ENCODE measurements around the gene RUBCN.
"Not testable (repeated sequence)": the region's sequence is repeated elsewhere in the genome, so short reads cannot be mapped to it uniquely, and the experiment has no call there.

RUBCN gene

DNA sequence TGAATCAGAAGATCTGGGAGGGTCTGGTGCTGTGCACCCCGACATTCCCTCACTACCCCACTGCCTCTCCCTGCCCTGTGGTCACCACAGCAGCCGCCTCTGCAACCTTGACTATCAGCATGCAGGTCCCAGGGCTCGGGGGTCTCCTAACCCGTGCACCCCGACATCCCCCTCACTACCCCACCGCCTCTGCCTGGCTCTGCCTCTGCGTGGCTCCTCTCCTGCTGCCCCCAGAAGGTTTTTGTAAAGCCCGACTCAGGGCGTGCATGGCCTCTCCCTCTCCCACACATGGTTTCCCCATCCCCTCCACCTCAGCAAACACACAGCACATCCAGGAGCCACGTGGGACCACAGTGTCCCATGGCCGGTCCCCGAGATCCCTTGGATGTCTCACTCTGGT is 79.7 kb downstream of the RUBCN start:
- DNase-seq: not testable (repeated sequence)

GRCh38 chr3:197656129-197656528 is 80.6 kb downstream of the RUBCN start:
- not testable (repeated sequence) for DNase-seq

- DNase-seq: not testable (repeated sequence)
These were observed 81.7 kb downstream of the RUBCN start for GRCh38 chr3:197654998-197655330.

DNA sequence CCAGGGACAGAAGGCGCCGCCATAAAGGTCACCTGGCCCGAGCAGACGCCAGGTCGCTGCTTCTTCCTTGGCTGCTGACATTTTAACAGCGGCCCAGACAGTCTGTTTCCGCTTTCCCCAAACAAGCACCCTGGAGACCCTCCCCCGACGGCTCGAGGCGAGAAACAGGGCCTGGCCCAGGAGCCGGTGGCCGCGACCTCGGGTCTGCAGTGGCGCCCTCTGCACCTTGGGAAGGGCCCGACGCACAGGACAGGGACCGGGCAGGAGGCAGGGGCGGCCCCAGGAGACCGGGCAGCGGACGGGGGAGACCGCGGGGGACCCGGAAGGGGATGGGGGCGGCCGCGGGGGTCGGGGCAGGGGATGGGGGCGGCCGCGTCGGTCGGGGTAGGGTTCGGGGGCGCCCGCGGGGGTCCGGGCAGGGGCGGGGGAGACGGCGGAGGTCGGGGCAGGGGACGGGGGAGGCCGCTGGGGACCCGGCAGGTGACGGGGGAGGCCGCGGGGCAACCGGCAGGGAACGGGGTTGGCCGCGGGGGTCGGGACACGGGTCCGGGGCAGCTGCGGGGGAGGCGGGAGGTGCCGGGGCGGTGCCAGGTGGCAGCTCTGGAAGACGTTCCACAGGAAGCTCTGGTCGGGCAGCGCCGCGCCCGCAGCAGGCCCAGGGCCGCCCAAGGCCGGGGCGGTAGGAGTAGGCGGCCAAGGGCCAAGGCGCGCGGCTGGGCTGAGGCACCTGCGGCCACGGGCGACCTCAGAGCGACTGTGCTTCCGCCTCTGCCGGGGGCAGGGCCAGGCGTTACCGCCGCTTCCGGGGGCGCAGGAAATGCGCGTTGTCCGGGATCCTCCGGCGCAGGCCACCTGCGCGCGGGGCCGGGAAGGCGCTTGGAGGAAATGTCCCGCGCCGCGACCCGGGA is 82.4 kb downstream of the RUBCN start:
- not testable (repeated sequence) for DNase-seq

DNA sequence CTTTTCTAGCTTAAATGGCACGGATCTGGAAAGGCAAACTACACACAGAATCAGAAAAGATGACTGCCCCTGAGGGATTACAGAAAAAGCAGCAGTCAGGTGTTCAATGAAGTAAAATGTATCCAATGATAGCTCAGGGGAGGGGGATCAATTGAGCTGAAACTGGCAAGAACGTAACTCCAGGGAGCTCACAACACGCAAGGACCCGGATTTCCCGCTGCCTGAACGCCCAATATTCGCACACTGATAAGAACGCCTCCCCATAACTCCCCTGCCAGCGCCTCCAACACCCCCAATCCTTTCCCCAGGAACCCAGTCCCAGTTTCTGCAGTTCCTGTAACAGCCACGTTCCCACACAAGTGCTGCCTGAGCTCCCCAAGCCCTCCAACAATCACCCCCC is 83.8 kb downstream of the RUBCN start:
- DNase-seq: not testable (repeated sequence)

DNA sequence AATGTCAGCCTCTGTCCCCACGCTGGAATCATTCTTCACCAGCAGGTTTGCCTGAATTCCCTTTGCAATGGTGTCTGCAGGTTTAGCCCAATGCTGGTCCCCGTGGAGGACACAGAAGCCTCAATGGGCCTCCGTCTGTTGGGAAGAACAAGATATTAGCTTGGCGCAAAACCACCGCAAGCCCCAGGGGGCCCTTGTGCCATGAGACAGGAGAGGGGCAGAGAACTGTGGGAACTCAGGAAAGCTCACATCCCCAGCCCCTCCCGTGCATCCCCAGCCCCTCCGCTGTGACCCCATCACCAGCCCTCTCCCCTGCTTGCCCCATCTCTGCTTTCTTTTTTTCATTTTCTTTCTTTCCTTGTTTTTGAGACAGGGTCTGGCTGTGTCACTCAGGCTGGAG is 89.1 kb downstream of the RUBCN start:
- not testable (repeated sequence) for DNase-seq

DNA sequence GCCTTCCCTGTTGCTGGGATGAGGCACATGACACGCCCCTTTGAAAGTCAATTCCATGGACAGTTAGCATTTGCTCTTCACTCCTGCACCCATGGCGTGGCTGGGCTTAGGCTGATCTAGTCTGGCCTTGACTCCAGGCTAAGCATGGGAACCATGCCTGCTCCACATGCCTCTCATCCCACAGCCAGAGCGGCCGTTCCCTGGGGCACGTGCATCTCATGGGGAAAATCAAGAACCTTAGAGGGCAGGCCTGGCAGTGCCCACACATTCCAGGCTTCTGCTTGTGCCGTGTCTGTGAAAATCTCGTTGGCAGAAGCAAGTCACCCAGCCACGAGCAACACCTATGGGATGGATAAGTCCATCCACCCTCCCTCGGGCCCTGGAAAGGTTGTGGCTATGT is 89.5 kb downstream of the RUBCN start:
- not testable (repeated sequence) for DNase-seq

- not testable (repeated sequence) for DNase-seq
These were observed 90.4 kb downstream of the RUBCN start for GRCh38 chr3:197646294-197646693.

DNA sequence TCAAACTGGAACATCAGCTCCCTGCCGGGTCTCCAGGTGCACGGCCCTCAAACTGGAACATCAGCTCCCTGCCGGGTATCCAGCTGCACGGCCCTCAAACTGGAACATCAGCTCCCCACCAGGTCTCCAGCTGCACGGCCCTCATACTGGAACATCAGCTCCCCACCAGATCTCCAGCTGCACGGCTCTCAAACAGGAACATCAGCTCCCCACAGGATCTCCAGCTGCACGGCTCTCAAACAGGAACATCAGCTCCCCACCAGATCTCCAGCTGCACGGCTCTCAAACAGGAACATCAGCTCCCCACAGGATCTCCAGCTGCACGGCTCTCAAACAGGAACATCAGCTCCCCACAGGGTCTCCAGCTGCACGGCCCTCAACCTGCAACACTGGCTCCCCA is 99.1 kb downstream of the RUBCN start:
- not testable (repeated sequence) for DNase-seq

DNA sequence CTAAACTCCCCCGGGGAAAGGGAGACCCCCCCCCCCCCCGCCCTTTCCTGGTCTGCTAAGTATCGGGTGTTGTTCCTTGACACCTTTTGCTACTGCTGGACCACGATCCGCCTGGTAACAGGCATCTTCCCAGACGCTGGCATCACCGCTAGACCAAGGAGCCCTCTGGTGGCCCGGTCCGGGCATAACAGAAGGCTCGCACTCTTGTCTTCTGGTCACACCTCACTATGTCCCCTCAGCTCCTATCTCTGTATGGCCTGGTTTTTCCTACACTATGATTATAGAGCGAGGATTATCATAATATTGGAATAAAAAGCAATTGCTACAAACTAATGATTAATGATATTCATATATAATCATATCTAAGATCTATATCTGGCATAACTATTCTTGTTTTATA is 104.7 kb downstream of the RUBCN start:
- DNase-seq: not testable (repeated sequence)

DNA sequence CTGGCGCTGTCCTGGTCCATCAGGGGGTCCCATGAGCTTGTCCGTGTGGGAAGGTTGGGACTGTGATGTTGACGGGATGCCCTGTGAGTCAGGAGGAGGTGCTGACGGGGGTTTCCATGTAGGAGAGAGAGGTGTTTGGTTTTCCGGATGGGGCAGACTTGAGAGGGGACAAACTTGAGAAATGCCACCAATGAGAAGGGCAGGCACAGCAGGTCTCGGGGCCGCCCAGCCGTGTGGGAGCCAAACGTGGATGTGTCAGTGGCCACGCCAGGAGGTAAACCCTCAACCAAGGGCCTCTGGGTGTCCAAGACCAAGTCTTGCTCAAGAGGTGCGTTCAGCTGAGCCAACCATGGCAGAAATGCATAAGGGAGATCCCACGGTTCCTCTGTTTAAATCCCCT is 105.9 kb downstream of the RUBCN start:
- DNase-seq: not testable (repeated sequence)

GRCh38 chr3:197629286-197629685 is 107.4 kb downstream of the RUBCN start:
- DNase-seq: not testable (repeated sequence)

GRCh38 chr3:197627772-197628523 is 108.8 kb downstream of the RUBCN start:
- not testable (repeated sequence) for DNase-seq

DNA sequence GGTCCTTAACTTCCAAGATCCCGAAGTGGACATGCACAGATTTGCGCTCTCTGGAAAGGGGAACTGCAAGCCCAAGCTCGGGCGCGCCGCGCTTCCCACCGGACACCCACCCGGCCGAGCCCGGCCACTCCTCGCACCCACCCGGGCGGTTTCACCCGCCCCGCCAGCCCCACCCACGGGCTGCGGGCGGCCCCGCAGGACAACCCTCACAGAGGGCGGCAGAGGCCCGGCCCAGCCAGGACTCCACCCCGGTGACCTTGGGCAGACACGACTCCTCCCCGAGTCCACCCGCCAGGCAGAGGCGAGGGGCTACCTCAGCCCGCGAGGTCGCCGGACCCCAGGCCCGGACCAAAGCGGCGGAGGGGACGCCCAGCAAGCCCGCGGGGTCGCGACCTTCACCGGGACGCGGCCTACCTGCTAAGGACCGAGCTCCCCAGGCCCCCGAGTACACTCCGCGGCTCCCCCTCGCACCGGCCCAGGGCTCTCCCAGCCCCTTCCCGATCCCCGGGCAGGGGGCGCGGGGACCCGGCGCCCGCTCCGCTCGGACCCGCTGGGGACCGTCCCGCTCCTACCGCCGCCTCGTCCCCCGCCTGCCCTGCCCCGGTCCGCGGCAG is 109.4 kb downstream of the RUBCN start:
- not testable (repeated sequence) for DNase-seq

DNA sequence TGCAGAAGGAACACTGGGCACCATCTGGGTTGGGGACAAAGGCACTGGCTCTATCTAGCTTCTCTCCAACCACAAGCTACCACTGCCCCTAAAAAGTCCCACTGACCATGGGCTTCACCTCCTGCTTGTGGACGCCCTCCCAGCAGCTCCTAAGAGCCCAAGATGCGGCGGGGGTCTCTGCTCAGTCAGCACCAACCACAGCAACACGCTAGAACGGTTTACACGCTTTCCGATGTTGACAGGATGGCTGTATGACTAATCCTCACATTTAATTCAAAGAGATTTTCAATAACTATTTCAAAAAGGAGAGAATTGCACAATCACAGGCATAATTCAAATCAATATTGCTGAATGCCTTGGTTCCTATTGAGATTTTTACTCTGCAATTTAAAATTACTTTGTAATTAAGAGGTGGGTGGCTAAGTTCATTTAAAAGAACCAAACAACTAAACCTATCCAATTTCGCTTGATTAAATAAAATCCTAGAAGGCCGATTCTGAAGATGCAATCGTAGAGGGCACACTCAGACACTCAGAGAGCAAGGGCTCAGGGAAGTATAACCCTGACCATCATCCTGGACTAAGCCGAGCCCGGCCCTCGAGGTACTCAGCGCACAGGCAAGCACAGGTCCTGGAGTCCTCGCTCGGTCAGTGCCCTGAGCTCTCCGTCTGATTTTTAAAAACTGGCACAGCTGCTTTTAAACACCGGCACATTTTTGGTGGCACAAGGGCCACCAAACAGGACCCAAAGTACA is 110.1 kb downstream of the RUBCN start:
- not testable (repeated sequence) for DNase-seq

GRCh38 chr3:197621478-197621877 is 115.2 kb downstream of the RUBCN start:
- not testable (repeated sequence) for DNase-seq

Measured in NCI-H69 (cell line).